ENCODE measurements around the gene PICALM. TPM values are rescaled to one million over a fixed set of nuclear protein-coding genes. Genes with fewer than 3 reads are reported as not detected.
"Not testable (repeated sequence)": the region's sequence is repeated elsewhere in the genome, so short reads cannot be mapped to it uniquely, and the experiment has no call there.

The PICALM gene
- total and polyA plus RNA-seq, 8 donors, result 23.3 to 90.9 (median 51.7) TPM

DNA sequence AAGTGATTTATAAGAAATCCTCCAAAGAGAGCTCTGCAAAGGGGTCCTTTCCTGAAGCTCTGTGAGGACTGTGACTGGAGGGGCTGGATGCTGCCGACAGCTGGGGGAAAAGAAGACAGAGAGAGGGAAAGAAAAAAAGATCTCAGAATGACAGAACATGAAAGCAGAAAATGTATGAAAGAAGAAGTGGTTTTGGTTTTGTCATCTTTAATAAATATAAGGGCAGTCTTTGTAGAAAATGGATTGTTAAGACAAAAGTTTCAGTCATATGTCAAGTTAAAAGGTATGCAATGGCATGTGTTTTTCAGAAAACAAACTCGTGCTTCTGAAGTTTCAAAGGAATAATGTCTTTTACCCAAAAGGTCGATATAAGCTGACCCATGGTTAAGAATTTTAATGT is 108.2 kb downstream of the PICALM start:
- intact Hi-C loops (cut with DNase I), result no loop called here
- H3K36me3 ChIP-seq, result peaks cover 0 to 30% (median 0%) of the 10 kb centered on the region in 3 donors
- H3K4me3 ChIP-seq, result no peak overlapping the region
- DNase-seq, result no peak
- no peaks in the 10 kb centered on the region for H3K9me3 ChIP-seq
- TF ChIP-seq, protein P1, sequence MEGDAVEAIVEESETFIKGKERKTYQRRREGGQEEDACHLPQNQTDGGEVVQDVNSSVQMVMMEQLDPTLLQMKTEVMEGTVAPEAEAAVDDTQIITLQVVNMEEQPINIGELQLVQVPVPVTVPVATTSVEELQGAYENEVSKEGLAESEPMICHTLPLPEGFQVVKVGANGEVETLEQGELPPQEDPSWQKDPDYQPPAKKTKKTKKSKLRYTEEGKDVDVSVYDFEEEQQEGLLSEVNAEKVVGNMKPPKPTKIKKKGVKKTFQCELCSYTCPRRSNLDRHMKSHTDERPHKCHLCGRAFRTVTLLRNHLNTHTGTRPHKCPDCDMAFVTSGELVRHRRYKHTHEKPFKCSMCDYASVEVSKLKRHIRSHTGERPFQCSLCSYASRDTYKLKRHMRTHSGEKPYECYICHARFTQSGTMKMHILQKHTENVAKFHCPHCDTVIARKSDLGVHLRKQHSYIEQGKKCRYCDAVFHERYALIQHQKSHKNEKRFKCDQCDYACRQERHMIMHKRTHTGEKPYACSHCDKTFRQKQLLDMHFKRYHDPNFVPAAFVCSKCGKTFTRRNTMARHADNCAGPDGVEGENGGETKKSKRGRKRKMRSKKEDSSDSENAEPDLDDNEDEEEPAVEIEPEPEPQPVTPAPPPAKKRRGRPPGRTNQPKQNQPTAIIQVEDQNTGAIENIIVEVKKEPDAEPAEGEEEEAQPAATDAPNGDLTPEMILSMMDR (IDR thresholded peaks at IDR 0.05), result no peak
- 76 to 80% methylated on average over 3 of the region's 3 CpGs for WGBS, 2 donors
- H3K27ac ChIP-seq, result no peak overlapping the region
- peaks cover 0 to 2% (median 0%) of the 10 kb centered on the region in 3 donors for H3K4me1 ChIP-seq
- no peaks in the 10 kb centered on the region for H3K27me3 ChIP-seq
- FAIRE-seq, result no peak
- ATAC-seq, result no peak

DNA sequence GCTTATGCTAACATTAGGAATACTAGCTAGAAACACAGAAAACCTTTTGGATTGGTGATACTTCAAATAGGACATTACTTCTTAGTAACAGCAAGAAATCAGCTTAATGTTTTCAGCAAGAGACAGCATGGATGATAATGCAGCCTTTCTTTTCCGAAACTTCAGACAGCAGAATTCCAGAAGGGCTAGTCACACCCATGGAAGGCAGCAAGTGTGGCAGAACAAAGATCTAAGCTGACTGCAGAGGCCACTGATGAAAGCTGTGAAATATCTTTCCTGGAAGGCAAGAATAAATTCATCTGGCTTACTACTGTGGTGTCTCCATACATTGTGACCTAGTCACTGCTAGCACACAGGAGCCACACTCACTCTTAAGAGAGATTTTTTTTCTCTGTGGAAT is 113.4 kb downstream of the PICALM start:
- intact Hi-C loops (cut with DNase I), result no loop called here
- Histone ChIP-seq H3K9me3 (no peaks in the 10 kb centered on the region), H3K4me1 (peaks cover 0 to 2% (median 0%) of the 10 kb centered on the region in 3 donors), H3K27ac (no peak overlapping the region), H3K4me3 (no peak overlapping the region), H3K36me3 (peaks cover 0 to 27% (median 0%) of the 10 kb centered on the region in 3 donors), H3K27me3 (no peaks in the 10 kb centered on the region)
- WGBS, 2 donors, result 92 to 100% methylated on average over 1 of the region's 1 CpG
- TF ChIP-seq, protein P1 (IDR thresholded peaks at IDR 0.05), result no peak
- no peak for FAIRE-seq
- ATAC-seq, result peak in 1 of 4 donors; percentile 43
- no peak for DNase-seq

DNA sequence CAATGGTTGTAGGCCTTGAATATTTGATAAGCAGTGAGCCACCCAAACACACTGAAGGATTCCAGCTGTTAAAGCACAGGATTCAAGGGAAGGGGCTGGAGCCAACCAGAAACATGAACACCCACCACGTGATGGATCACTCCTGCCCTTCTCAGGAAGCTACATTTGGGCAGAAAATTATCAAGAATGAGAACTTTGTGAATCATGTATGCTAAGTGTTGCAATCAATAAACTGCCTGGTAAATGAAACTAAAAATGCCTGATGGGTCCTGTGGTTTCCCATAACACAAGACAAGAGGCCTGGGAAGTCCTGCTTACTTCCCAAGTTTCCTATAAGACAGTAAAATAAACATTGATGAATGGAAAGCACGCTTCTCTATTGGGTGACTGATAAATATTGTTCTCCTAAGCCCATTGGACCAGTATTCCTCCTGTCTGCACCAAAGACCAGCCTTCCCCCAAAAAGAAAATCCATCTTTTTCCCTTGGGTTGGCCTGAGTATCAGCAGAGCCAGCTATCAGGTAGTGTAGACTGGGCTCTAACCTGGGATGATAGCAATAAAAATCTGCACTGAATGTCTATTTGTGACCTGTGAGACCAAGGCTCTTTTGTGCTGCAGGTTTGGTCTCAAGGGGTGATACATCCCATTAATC is 115.3 kb downstream of the PICALM start:
- TF ChIP-seq, protein P1 (IDR thresholded peaks at IDR 0.05), result no peak
- H3K4me1 ChIP-seq, result peaks cover 0 to 2% (median 0%) of the 10 kb centered on the region in 3 donors
- no peaks in the 10 kb centered on the region for H3K27me3 ChIP-seq
- H3K36me3 ChIP-seq, result peaks cover 0 to 23% (median 0%) of the 10 kb centered on the region in 3 donors
- ATAC-seq (peak in 1 of 4 donors; percentile 15), FAIRE-seq (no peak), DNase-seq (no peak)
- H3K4me3 ChIP-seq, result no peak overlapping the region
- no peak overlapping the region for H3K27ac ChIP-seq
- WGBS, 2 donors, result 47 to 48% methylated on average over 2 of the region's 2 CpGs
- no peaks in the 10 kb centered on the region for H3K9me3 ChIP-seq
- intact Hi-C loops (cut with DNase I), result no loop called here

DNA sequence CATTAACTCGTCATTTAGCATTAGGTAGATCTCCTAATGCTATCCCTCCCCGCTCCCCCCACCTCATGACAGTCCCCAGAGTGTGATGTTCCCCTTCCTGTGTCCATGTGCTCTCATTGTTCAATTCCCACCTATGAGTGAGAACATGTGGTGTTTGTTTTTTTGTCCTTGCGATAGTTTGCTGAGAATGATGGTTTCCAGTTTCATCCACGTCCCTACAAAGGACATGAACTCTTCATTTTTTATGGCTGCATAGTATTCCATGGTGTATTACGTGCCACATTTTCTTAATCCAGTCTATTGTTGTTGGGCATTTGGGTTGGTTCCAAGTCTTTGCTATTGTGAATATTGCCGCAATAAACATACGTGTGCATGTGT is 116.8 kb downstream of the PICALM start:
- DNase-seq; intact Hi-C loops (cut with DNase I); H3K27me3 ChIP-seq; FAIRE-seq; H3K4me3 ChIP-seq; H3K9me3 ChIP-seq; H3K27ac ChIP-seq; ATAC-seq: not testable (repeated sequence)
- Histone ChIP-seq H3K4me1 (peaks cover 0 to 15% (median 6%) of the 10 kb centered on the region in 3 donors), H3K36me3 (peaks cover 0 to 15% (median 0%) of the 10 kb centered on the region in 3 donors)
- whole genome bisulfite sequencing, 2 donors, result 92 to 96% methylated on average over 7 of the region's 7 CpGs

DNA sequence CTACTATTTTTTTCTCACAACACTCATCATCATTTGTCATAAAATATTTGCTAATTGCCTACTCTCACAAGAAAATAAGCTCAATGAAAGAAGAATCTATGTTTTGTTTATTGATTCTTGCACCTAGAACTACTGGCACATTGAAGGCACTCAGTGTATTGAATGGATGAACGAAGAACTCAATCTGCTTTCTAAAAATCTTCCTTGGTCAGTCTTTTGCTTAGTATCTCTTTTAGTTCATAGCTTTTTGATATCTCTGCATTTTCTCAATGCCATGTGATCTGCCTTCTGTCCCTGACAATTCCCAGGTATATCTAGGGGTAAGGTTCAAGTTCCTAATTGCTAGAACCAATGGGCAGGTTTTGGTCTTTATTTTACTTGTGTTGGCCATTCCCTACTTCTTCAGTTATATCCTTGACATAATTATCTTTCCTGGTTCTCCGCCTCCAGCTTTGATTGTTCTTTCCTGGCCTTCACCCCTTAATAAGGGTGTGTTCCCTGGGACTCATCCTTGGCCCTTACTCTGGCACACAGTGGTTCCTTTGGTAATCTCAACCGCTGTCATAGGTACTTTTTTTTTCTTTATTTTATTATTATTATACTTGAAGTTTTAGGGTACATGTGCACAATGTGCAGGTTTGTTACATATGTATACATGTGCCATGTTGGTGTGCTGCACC is 117.3 kb downstream of the PICALM start:
- Histone ChIP-seq H3K9me3 (no peaks in the 10 kb centered on the region), H3K27ac (no peak overlapping the region), H3K4me1 (peaks cover 0 to 17% (median 6%) of the 10 kb centered on the region in 3 donors), H3K36me3 (peaks cover 0 to 12% (median 0%) of the 10 kb centered on the region in 3 donors), H3K4me3 (no peak overlapping the region), H3K27me3 (no peaks in the 10 kb centered on the region)
- ATAC-seq (no peak), DNase-seq (no peak), FAIRE-seq (no peak)
- TF ChIP-seq, protein P1 (IDR thresholded peaks at IDR 0.05), result no peak
- WGBS, 2 donors, result 96 to 98% methylated on average over 3 of the region's 3 CpGs
- intact Hi-C loops (cut with DNase I), result no loop called here
